Mesenchymal stem cell (in vitro differentiated cells and primary cell): ENCODE data around the gene DSG2.
A peak's percentile ranks its signal among the peaks of the same experiment; 100 is the strongest.

Experiments
- DNase-seq: peaks from one replicate; pipeline ENCODE4 v3.0.0-alpha.2; 2013
- H2AFZ ChIP-seq: one replicate; pipeline ENCODE4 v1.6.1; 2013; ENCODE audit warnings: low read depth, mild to moderate bottlenecking, control low read depth, inconsistent platforms, low read length, moderate library complexity
- H2AK5ac ChIP-seq: 2 replicates; pipeline ENCODE4 v1.6.1; 2013; ENCODE audit warnings: low read length, moderate library complexity, mild to moderate bottlenecking, inconsistent platforms; ENCODE audit not compliant: severe bottlenecking
- H2BK120ac ChIP-seq: one replicate; pipeline ENCODE4 v1.6.1; 2013; ENCODE audit warnings: low read depth, mild to moderate bottlenecking, inconsistent platforms, low read length, moderate library complexity
- H2BK12ac ChIP-seq, 2 experiments: one replicate each; pipeline ENCODE4 v1.6.1; 2013; ENCODE audit warnings: inconsistent platforms in 2 of 2, low read length in 2 of 2, mild to moderate bottlenecking in 2 of 2, moderate library complexity in 2 of 2, control low read depth in 1 of 2
- H2BK15ac ChIP-seq: one replicate; pipeline ENCODE4 v1.6.1; 2013; ENCODE audit warnings: mild to moderate bottlenecking, low read depth, inconsistent platforms; ENCODE audit not compliant: poor library complexity, severe bottlenecking
- H2BK5ac ChIP-seq: 2 replicates; pipeline ENCODE4 v1.6.1; 2013; ENCODE audit warnings: low read depth, mild to moderate bottlenecking, low read length, control low read depth, inconsistent platforms; ENCODE audit not compliant: poor library complexity, severe bottlenecking
- H3K14ac ChIP-seq, 2 experiments: one replicate each; pipeline ENCODE4 v1.6.1; 2013; ENCODE audit warnings: inconsistent platforms in 2 of 2, low read length in 2 of 2, control low read depth in 1 of 2, mild to moderate bottlenecking in 1 of 2, moderate library complexity in 1 of 2
- H3K18ac ChIP-seq, 2 experiments: one replicate each; pipeline ENCODE4 v1.6.1; 2013; ENCODE audit warnings: inconsistent platforms in 2 of 2, low read length in 2 of 2, control low read depth in 1 of 2, low read depth in 1 of 2, mild to moderate bottlenecking in 1 of 2
- H3K23ac ChIP-seq, 2 experiments: one replicate each; pipeline ENCODE4 v1.6.1; 2013; ENCODE audit warnings: inconsistent platforms in 2 of 2, low read length in 2 of 2, mild to moderate bottlenecking in 2 of 2, moderate library complexity in 2 of 2, control low read depth in 1 of 2
- H3K27ac ChIP-seq: 2 replicates; pipeline ENCODE4 v1.5.1; 2013; ENCODE audit warnings: mild to moderate bottlenecking, moderate library complexity, low read length, control low read depth, inconsistent platforms; ENCODE audit not compliant: poor library complexity, severe bottlenecking
- H3K27me3 ChIP-seq, 2 experiments: 2 replicates each; pipeline versions ENCODE4 v1.6.1 to v1.7.0; 2013; ENCODE audit warnings: low read length in 2 of 2, mild to moderate bottlenecking in 2 of 2, moderate library complexity in 2 of 2, control low read depth in 1 of 2, inconsistent platforms in 1 of 2; ENCODE audit not compliant: control insufficient read depth in 1 of 2, insufficient read depth in 1 of 2
- H3K36me3 ChIP-seq, 2 experiments: 2 replicates each; pipeline versions ENCODE4 v1.6.1 to v1.7.0; 2013; ENCODE audit warnings: low read length in 2 of 2, control low read depth in 1 of 2, inconsistent platforms in 1 of 2, low read depth in 1 of 2, mild to moderate bottlenecking in 1 of 2; ENCODE audit not compliant: insufficient read depth in 2 of 2, control insufficient read depth in 1 of 2
- H3K4ac ChIP-seq, 2 experiments: one replicate each; pipeline ENCODE4 v1.6.1; 2013; ENCODE audit warnings: inconsistent platforms in 2 of 2, low read length in 2 of 2, mild to moderate bottlenecking in 2 of 2, moderate library complexity in 2 of 2, control low read depth in 1 of 2, low read depth in 1 of 2
- H3K4me1 ChIP-seq: 2 replicates; pipeline ENCODE4 v1.6.1; 2013; ENCODE audit warnings: low read depth, low read length, control low read depth; ENCODE audit not compliant: control insufficient read depth, insufficient read depth
- H3K4me2 ChIP-seq: 2 replicates; pipeline ENCODE4 v1.6.1; 2013; ENCODE audit warnings: low read length, mild to moderate bottlenecking, inconsistent platforms; ENCODE audit not compliant: poor library complexity, severe bottlenecking
- H3K4me3 ChIP-seq, 2 experiments: 2 replicates each; pipeline versions ENCODE4 v1.5.1 to v1.7.0; 2013; ENCODE audit warnings: low read length in 2 of 2, mild to moderate bottlenecking in 2 of 2, control low read depth in 1 of 2, low read depth in 1 of 2; ENCODE audit not compliant: insufficient read depth in 1 of 2
- H3K79me1 ChIP-seq: replicated peaks from 2 replicates; pipeline ENCODE4 v1.6.1; 2013; ENCODE audit warnings: mild to moderate bottlenecking, control low read depth, low read length, inconsistent platforms; ENCODE audit not compliant: poor library complexity, severe bottlenecking
- H3K9ac ChIP-seq: 2 replicates; pipeline ENCODE4 v1.7.0; 2013; ENCODE audit warnings: mild to moderate bottlenecking, low read length, moderate library complexity
- H3K9me3 ChIP-seq: 2 replicates; pipeline ENCODE4 v1.7.0; 2013; ENCODE audit warnings: mild to moderate bottlenecking, low read length; ENCODE audit not compliant: control insufficient read depth
- H4K8ac ChIP-seq: one replicate; pipeline ENCODE4 v1.6.1; 2013; ENCODE audit warnings: inconsistent platforms, mild to moderate bottlenecking, low read length, moderate library complexity
- H4K91ac ChIP-seq: one replicate; pipeline ENCODE4 v1.6.1; 2013; ENCODE audit warnings: mild to moderate bottlenecking, low read length, inconsistent platforms
- WGBS: methylation state at CpG from one replicate; pipeline ENCODE4 v1.1.7; 2013; ENCODE audit warnings: mixed read lengths; 5-methylcytosine and 5-hydroxymethylcytosine counted together

DSG2 gene

GRCh38 chr18:31592506-31593157, 94.7 kb downstream of the DSG2 start:
- 92% methylated on average over 10 of the region's 10 CpGs for WGBS
- H3K4me1 ChIP-seq, result peaks cover 7% of the 10 kb centered on the region
- no peak overlapping the region for H2AFZ ChIP-seq

GRCh38 chr18:31595121-31595771, 97.3 kb downstream of the DSG2 start:
- Histone ChIP-seq H3K14ac (no peak overlapping the region), H2AFZ (no peak overlapping the region), H3K36me3 (no peaks in the 10 kb centered on the region), H2BK5ac (no peak overlapping the region), H3K4me1 (peaks cover 9% of the 10 kb centered on the region), H4K8ac (no peak overlapping the region), H3K4me3 (no peak overlapping the region), H3K23ac (no peak overlapping the region), H3K4ac (no peak overlapping the region), H3K9me3 (no peaks in the 10 kb centered on the region), H3K27me3 (peaks cover 0 to 8% of the 10 kb centered on the region in 2 experiments), H3K27ac (no peak overlapping the region), H2BK12ac (no peak overlapping the region), H2AK5ac (no peak overlapping the region), H4K91ac (no peak overlapping the region), H3K18ac (no peak overlapping the region), H2BK120ac (no peak overlapping the region), H3K4me2 (no peak overlapping the region), H3K79me1 (no peaks in the 10 kb centered on the region), H2BK15ac (no peak overlapping the region), H3K9ac (peak overlapping the region; percentile 66)
- no peak for DNase-seq
- WGBS, result 97% methylated on average over 4 of the region's 5 CpGs

More at GRCh38 chr18:31592506-31593157, 94.7 kb downstream of the DSG2 start:
- Histone ChIP-seq H3K4ac (no peak overlapping the region), H3K27me3 (peaks cover 0 to 8% of the 10 kb centered on the region in 2 experiments), H2BK12ac (no peak overlapping the region), H3K36me3 (no peaks in the 10 kb centered on the region), H3K4me3 (no peak overlapping the region), H3K18ac (no peak overlapping the region), H2BK120ac (no peak overlapping the region), H3K79me1 (no peaks in the 10 kb centered on the region), H3K4me2 (no peak overlapping the region), H4K91ac (no peak overlapping the region), H4K8ac (no peak overlapping the region), H3K14ac (no peak overlapping the region), H3K9me3 (no peaks in the 10 kb centered on the region), H2BK15ac (no peak overlapping the region), H3K9ac (no peak overlapping the region), H2BK5ac (no peak overlapping the region), H3K27ac (no peak overlapping the region), H2AK5ac (no peak overlapping the region), H3K23ac (no peak overlapping the region)
- DNase-seq, result no peak

- H3K23ac ChIP-seq, result no peak overlapping the region
- peak overlapping the region in 1 of 2 experiments; percentile 24 for H3K18ac ChIP-seq
- DNase-seq, result peak; percentile 80
- H2BK12ac ChIP-seq, result peak overlapping the region; percentile 69 to 91
- H3K9me3 ChIP-seq, result no peaks in the 10 kb centered on the region
- H2BK15ac ChIP-seq, result no peak overlapping the region
- peak overlapping the region; percentile 66 for H3K9ac ChIP-seq
- no peak overlapping the region for H4K8ac ChIP-seq
- peak overlapping the region; percentile 77 for H3K27ac ChIP-seq
- H2BK5ac ChIP-seq, result peak overlapping the region; percentile 31
- no peaks in the 10 kb centered on the region for H3K79me1 ChIP-seq
- H3K36me3 ChIP-seq, result no peaks in the 10 kb centered on the region
- no peak overlapping the region for H4K91ac ChIP-seq
- H3K4ac ChIP-seq, result no peak overlapping the region
- H3K4me1 ChIP-seq, result peaks cover 9% of the 10 kb centered on the region
- no peak overlapping the region for H2BK120ac ChIP-seq
- peak overlapping the region; percentile 36 for H2AK5ac ChIP-seq
- H3K14ac ChIP-seq, result no peak overlapping the region
- H3K4me3 ChIP-seq, result no peak overlapping the region
- H2AFZ ChIP-seq, result no peak overlapping the region
- no peak overlapping the region for H3K4me2 ChIP-seq
- WGBS, result 91% methylated on average over 8 of the region's 9 CpGs
- H3K27me3 ChIP-seq, result peaks cover 0 to 8% of the 10 kb centered on the region in 2 experiments
Measured at GRCh38 chr18:31596081-31596872, 98.3 kb downstream of the DSG2 start.
